HepG2 (cell line): ENCODE measurements around the gene CDK2AP2. TPM values are rescaled to one million over a fixed set of nuclear protein-coding genes. Genes with fewer than 3 reads are reported as not detected.

ENCODE experiments used
- CHD2 ChIP-seq: IDR thresholded peaks from 2 replicates; pipeline ENCODE4 v1.6.1; 2011; ENCODE audit warnings: low read depth, low read length, improper control_type of control experiment
- DNMT3B ChIP-seq: conservative IDR thresholded peaks from 2 replicates; pipeline ENCODE4 v1.6.1; 2016; ENCODE audit warnings: missing biosample characterization, control low read depth
- ERF ChIP-seq: IDR thresholded peaks from 2 replicates; pipeline ENCODE4 v1.6.1; 2018; ENCODE audit warnings: missing biosample characterization, missing genetic modification reagents
- JUN ChIP-seq: sonication (generic); formaldehyde crosslinking; IDR thresholded peaks from 2 replicates; pipeline ENCODE4 v1.4.0; 2020; ENCODE audit warnings: mild to moderate bottlenecking, missing genetic modification reagents
- NR2F6 ChIP-seq, 2 experiments: IDR thresholded peaks; 2 replicates each; pipeline ENCODE4 v1.6.1; 2016; ENCODE audit warnings: antibody characterized with exemption in 1 of 2, mild to moderate bottlenecking in 1 of 2
- POGZ ChIP-seq: sonication (generic); formaldehyde crosslinking; IDR thresholded peaks from 2 replicates; pipeline ENCODE4 v1.4.0; 2020; ENCODE audit warnings: mild to moderate bottlenecking, missing genetic modification reagents
- PTBP1 ChIP-seq: fragments of 200-400 bp; formaldehyde crosslinking; IDR thresholded peaks from 2 replicates; pipeline ENCODE4 v1.6.1; 2018; ENCODE audit warnings: low read length, low read depth; ENCODE audit not compliant: poor library complexity, severe bottlenecking
- SMAD9 ChIP-seq: sonication (generic); formaldehyde crosslinking; IDR thresholded peaks from 2 replicates; pipeline ENCODE4 v1.5.1; 2020; ENCODE audit warnings: mild to moderate bottlenecking, missing genetic modification reagents
- SRSF1 ChIP-seq: fragments of 200-400 bp; formaldehyde crosslinking; optimal IDR thresholded peaks from 2 replicates; pipeline ENCODE3; 2017; ENCODE audit warnings: mild to moderate bottlenecking, low read depth, low read length, moderate library complexity
- TBX2 ChIP-seq: sonication (generic); formaldehyde crosslinking; IDR thresholded peaks from 2 replicates; pipeline ENCODE4 v1.5.0; 2020; ENCODE audit warnings: missing genetic modification reagents, mild to moderate bottlenecking, borderline replicate concordance
- ZNF180 ChIP-seq: sonication (generic); formaldehyde crosslinking; IDR thresholded peaks from 2 replicates; pipeline ENCODE4 v1.4.0; 2020; ENCODE audit warnings: low read depth, missing genetic modification reagents, borderline replicate concordance
- ZNF331 ChIP-seq: sonication (generic); formaldehyde crosslinking; IDR thresholded peaks from 2 replicates; pipeline ENCODE4 v1.4.0; 2020; ENCODE audit warnings: missing genetic modification reagents
- ZNF510 ChIP-seq: sonication (generic); formaldehyde crosslinking; IDR thresholded peaks from 2 replicates; pipeline ENCODE4 v1.4.0; 2020; ENCODE audit warnings: low read depth, mild to moderate bottlenecking, missing genetic modification reagents
- ZNF549 ChIP-seq: sonication (generic); formaldehyde crosslinking; IDR thresholded peaks from 2 replicates; pipeline ENCODE4 v1.5.0; 2020; ENCODE audit warnings: missing genetic modification reagents
- ZNF614 ChIP-seq: IDR thresholded peaks from 2 replicates; pipeline ENCODE4 v1.6.1; 2018; ENCODE audit warnings: missing biosample characterization, missing genetic modification reagents, inconsistent platforms, borderline replicate concordance
- ZSCAN20 ChIP-seq: sonication (generic); formaldehyde crosslinking; IDR thresholded peaks from 2 replicates; pipeline ENCODE4 v1.4.0; 2020; ENCODE audit warnings: missing genetic modification reagents, mild to moderate bottlenecking, borderline replicate concordance
- polyA plus RNA-seq, 8 experiments: library from polyadenylated mRNA; depleted of rRNA in 3 of 8; stranded (reverse) in 7 of 8; unstranded in 1 of 8; fragments of >200 nt; fragmentation: Illumina TruSeq in 4 of 8; extraction: Trizol in 4 of 8; gene quantifications; 2 replicates each; pipeline versions ENCODE4 v1.2.1 to v1.2.3, GENCODE V29; 2011 to 2016; ENCODE audit warnings: low read depth in 4 of 8, missing spikeins in 1 of 8, mixed read lengths in 1 of 8; ENCODE audit not compliant: insufficient read depth in 1 of 8
- total RNA-seq, 5 experiments: library from RNA; depleted of rRNA; stranded (reverse); fragments of >200 nt; fragmentation: Illumina TruSeq; extraction: Trizol; gene quantifications; 2 replicates each; pipeline ENCODE4 v1.2.3, GENCODE V29; 2016; ENCODE audit warnings: low read depth in 1 of 5
- TF ChIP-seq, protein P1 (sequence below): sonication (generic); formaldehyde crosslinking; IDR thresholded peaks from 2 replicates; pipeline ENCODE4 v1.4.0; 2020; ENCODE audit warnings: missing genetic modification reagents, borderline replicate concordance
- TF ChIP-seq, protein P2 (sequence below): sonication (generic); formaldehyde crosslinking; IDR thresholded peaks from 2 replicates; pipeline ENCODE4 v1.9.0; 2022; ENCODE audit warnings: missing genetic modification reagents, mild to moderate bottlenecking, borderline replicate concordance
- TF ChIP-seq, protein P3 (sequence below): sonication (generic); formaldehyde crosslinking; IDR thresholded peaks from 2 replicates; pipeline ENCODE4 v1.9.0; 2021; ENCODE audit warnings: missing genetic modification reagents, mild to moderate bottlenecking, borderline replicate concordance
- TF ChIP-seq, protein P4 (sequence below): IDR thresholded peaks from 2 replicates; pipeline ENCODE4 v1.6.1; 2016; ENCODE audit warnings: missing compliant biosample characterization, missing genetic modification reagents, borderline replicate concordance

Gene CDK2AP2
- total and polyA plus RNA-seq, 2 of the 13 experiments (the other 11 are each of a cell fraction or from before 2014, with no cell fraction given) = 15.0 to 23.2 TPM

DNA sequence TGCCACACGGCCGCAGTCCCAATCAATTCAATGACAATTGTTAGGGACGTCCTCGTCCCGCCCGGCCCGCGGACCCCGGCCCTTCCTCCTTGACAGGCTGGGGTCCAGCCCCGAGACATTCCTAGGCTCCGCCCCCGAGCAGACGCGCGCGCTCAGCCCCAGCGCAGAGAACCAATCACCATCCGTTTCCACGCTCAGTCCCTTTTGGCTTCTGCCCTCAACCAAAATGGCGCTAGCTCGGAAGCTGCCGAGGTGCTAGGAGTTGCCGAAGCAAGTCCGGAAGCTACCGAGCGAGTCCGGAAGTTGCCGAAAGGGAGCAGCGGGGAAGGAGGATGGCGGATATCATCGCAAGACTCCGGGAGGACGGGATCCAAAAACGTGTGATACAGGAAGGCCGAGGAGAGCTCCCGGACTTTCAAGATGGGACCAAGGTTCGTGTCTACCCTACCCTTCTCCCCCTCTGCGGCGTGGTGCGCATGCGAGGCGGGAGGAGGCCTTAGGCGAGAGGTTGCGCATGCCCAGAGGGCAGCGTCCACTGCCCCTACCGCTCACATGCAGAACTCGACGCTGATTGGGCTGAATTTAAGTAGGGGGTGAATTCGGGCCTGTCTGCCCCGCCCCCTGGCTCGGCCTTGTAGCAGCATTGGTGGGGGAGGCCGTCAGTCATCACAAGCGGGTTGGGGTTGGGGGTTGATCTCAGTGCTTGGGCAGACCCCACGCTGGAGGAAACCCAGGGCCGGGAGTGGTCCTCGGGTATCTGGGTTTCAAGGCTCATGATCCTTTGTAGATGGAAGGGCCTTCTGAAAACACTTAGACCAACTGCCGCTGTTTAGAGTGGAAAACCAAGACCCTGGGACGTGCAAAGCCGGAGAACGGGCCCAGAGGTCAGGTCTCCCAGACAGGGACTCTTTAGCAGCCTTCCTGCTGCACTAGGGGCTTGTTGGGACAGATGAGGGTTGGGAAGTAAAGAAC lies 24.8 kb downstream of the CDK2AP2 start, which contains the start of gene AIP (continued):
- TF ChIP-seq, protein P1, sequence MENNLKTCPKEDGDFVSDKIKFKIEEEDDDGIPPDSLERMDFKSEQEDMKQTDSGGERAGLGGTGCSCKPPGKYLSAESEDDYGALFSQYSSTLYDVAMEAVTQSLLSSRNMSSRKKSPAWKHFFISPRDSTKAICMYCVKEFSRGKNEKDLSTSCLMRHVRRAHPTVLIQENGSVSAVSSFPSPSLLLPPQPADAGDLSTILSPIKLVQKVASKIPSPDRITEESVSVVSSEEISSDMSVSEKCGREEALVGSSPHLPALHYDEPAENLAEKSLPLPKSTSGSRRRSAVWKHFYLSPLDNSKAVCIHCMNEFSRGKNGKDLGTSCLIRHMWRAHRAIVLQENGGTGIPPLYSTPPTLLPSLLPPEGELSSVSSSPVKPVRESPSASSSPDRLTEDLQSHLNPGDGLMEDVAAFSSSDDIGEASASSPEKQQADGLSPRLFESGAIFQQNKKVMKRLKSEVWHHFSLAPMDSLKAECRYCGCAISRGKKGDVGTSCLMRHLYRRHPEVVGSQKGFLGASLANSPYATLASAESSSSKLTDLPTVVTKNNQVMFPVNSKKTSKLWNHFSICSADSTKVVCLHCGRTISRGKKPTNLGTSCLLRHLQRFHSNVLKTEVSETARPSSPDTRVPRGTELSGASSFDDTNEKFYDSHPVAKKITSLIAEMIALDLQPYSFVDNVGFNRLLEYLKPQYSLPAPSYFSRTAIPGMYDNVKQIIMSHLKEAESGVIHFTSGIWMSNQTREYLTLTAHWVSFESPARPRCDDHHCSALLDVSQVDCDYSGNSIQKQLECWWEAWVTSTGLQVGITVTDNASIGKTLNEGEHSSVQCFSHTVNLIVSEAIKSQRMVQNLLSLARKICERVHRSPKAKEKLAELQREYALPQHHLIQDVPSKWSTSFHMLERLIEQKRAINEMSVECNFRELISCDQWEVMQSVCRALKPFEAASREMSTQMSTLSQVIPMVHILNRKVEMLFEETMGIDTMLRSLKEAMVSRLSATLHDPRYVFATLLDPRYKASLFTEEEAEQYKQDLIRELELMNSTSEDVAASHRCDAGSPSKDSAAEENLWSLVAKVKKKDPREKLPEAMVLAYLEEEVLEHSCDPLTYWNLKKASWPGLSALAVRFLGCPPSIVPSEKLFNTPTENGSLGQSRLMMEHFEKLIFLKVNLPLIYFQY = peak; percentile 74; the same call in 1 of the 2 replicates
- peak; percentile 89; the same call in 1 of the 2 replicates for TF ChIP-seq ZNF331 (CRISPR knock-in tag)
- TF ChIP-seq ERF (CRISPR knock-in tag) = peak; percentile 91
- TF ChIP-seq TBX2 (CRISPR knock-in tag) = peak; percentile 94
- TF ChIP-seq, protein P2, sequence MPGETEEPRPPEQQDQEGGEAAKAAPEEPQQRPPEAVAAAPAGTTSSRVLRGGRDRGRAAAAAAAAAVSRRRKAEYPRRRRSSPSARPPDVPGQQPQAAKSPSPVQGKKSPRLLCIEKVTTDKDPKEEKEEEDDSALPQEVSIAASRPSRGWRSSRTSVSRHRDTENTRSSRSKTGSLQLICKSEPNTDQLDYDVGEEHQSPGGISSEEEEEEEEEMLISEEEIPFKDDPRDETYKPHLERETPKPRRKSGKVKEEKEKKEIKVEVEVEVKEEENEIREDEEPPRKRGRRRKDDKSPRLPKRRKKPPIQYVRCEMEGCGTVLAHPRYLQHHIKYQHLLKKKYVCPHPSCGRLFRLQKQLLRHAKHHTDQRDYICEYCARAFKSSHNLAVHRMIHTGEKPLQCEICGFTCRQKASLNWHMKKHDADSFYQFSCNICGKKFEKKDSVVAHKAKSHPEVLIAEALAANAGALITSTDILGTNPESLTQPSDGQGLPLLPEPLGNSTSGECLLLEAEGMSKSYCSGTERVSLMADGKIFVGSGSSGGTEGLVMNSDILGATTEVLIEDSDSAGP (CRISPR knock-in tag) = peak; percentile 95
- peak; percentile 93; the same call in 1 of the 2 replicates for TF ChIP-seq ZNF614
- TF ChIP-seq JUN (CRISPR knock-in tag) = peak; percentile 77; the same call in 1 of the 2 replicates
- TF ChIP-seq ZNF510 = peak; percentile 99
- TF ChIP-seq NR2F6 (IDR thresholded peaks at IDR 0.05) = no peak
- TF ChIP-seq NR2F6 (CRISPR knock-in tag; IDR thresholded peaks at IDR 0.05) = peak; percentile 63; the same call in 1 of the 2 replicates
- peak; percentile 88 for TF ChIP-seq POGZ (CRISPR knock-in tag)
- TF ChIP-seq SMAD9 (CRISPR knock-in tag) = peak; percentile 98
- no peak for TF ChIP-seq ZNF180
- TF ChIP-seq PTBP1 = no peak
- peak; percentile 91; the same call in 1 of the 2 replicates for TF ChIP-seq DNMT3B (CRISPR knock-in tag)
- TF ChIP-seq ZNF549 = no peak
- TF ChIP-seq CHD2 = no peak
- 0 out of 2 replicates have a peak, but pooled peaks have one; percentile 49 for TF ChIP-seq ZSCAN20
- TF ChIP-seq SRSF1 = no peak
- TF ChIP-seq, protein P3, sequence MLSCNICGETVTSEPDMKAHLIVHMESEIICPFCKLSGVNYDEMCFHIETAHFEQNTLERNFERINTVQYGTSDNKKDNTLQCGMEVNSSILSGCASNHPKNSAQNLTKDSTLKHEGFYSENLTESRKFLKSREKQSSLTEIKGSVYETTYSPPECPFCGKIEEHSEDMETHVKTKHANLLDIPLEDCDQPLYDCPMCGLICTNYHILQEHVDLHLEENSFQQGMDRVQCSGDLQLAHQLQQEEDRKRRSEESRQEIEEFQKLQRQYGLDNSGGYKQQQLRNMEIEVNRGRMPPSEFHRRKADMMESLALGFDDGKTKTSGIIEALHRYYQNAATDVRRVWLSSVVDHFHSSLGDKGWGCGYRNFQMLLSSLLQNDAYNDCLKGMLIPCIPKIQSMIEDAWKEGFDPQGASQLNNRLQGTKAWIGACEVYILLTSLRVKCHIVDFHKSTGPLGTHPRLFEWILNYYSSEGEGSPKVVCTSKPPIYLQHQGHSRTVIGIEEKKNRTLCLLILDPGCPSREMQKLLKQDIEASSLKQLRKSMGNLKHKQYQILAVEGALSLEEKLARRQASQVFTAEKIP (CRISPR knock-in tag) = no peak
- TF ChIP-seq, protein P4, sequence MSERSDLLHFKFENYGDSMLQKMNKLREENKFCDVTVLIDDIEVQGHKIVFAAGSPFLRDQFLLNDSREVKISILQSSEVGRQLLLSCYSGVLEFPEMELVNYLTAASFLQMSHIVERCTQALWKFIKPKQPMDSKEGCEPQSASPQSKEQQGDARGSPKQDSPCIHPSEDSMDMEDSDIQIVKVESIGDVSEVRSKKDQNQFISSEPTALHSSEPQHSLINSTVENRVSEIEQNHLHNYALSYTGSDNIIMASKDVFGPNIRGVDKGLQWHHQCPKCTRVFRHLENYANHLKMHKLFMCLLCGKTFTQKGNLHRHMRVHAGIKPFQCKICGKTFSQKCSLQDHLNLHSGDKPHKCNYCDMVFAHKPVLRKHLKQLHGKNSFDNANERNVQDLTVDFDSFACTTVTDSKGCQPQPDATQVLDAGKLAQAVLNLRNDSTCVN (CRISPR knock-in tag) = peak; percentile 74
